Smooth muscle cell (in vitro differentiated cells): ENCODE data around the gene ARHGEF10L. TPM values are rescaled to one million over a fixed set of nuclear protein-coding genes. Genes with fewer than 3 reads are reported as not detected.

Source experiments
- DNase-seq: peaks from one replicate; lab custom pipeline; 2025; ENCODE audit not compliant: unreplicated experiment; lab: John Stamatoyannopoulos, UW
- H2AFZ ChIP-seq: fragments of 200-600 bp; sonication (generic); 2 replicates; pipeline ENCODE4 v1.6.0; 2016; ENCODE audit warnings: antibody characterized with exemption, low read depth, mild to moderate bottlenecking
- H3F3A ChIP-seq: fragments of 200-600 bp; sonication (generic); 2 replicates; pipeline ENCODE4 v1.6.0; 2017; ENCODE audit warnings: antibody characterized with exemption, low read depth
- H3K27ac ChIP-seq: fragments of 200-600 bp; sonication (generic); 2 replicates; pipeline ENCODE4 v1.5.1; 2016; ENCODE audit warnings: low read depth, mild to moderate bottlenecking
- H3K27me3 ChIP-seq: fragments of 200-600 bp; sonication (generic); 2 replicates; pipeline ENCODE4 v1.6.1; 2016; ENCODE audit warnings: low read depth, mild to moderate bottlenecking
- H3K36me3 ChIP-seq: fragments of 200-600 bp; sonication (generic); 2 replicates; pipeline ENCODE4 v1.5.1; 2016; ENCODE audit warnings: low read depth
- H3K4me1 ChIP-seq: fragments of 200-600 bp; sonication (generic); 2 replicates; pipeline ENCODE4 v1.5.1; 2016; ENCODE audit warnings: low read depth
- H3K4me2 ChIP-seq: fragments of 200-600 bp; sonication (generic); 2 replicates; pipeline ENCODE4 v1.6.0; 2016; ENCODE audit warnings: mild to moderate bottlenecking
- H3K4me3 ChIP-seq: fragments of 200-600 bp; sonication (generic); 2 replicates; pipeline ENCODE4 v1.5.1; 2016; ENCODE audit warnings: mild to moderate bottlenecking
- H3K79me2 ChIP-seq: fragments of 200-600 bp; sonication (generic); 2 replicates; pipeline ENCODE4 v1.6.0; 2016; ENCODE audit warnings: low read depth, mild to moderate bottlenecking
- H3K9ac ChIP-seq: fragments of 200-600 bp; sonication (generic); 2 replicates; pipeline ENCODE4 v1.6.0; 2016; ENCODE audit warnings: low read depth
- H3K9me3 ChIP-seq: fragments of 200-600 bp; sonication (generic); replicated peaks from 2 replicates; pipeline ENCODE4 v1.5.1; 2016; ENCODE audit warnings: low read depth
- H4K20me1 ChIP-seq: fragments of 200-600 bp; sonication (generic); 2 replicates; pipeline ENCODE4 v1.6.0; 2016; ENCODE audit warnings: low read depth
- CTCF ChIP-seq: fragments of 200-600 bp; sonication (generic); IDR thresholded peaks from 2 replicates; pipeline ENCODE4 v1.5.1; 2017; ENCODE audit warnings: borderline replicate concordance, mild to moderate bottlenecking, antibody characterized with exemption; ENCODE audit not compliant: insufficient read depth, poor library complexity, severe bottlenecking
- WGBS: methylation state at CpG from one replicate; pipeline ENCODE4 v1.1.7; 2016; ENCODE audit warnings: low lambda C conversion rate; 5-methylcytosine and 5-hydroxymethylcytosine counted together
- polyA plus RNA-seq: library from polyadenylated mRNA; unstranded; fragments of >200 nt; fragmentation: Nextera tagmentation; extraction: Ambion mirVana; gene quantifications from 2 replicates; pipeline ENCODE4 v1.2.1, GENCODE V29; 2016
- total RNA-seq: library from RNA; depleted of rRNA; stranded (reverse); fragments of >200 nt; gene quantifications from 2 replicates; pipeline ENCODE4 v1.2.3, GENCODE V29; 2014

ARHGEF10L gene
- total and polyA plus RNA-seq, 2 experiments from 2014 or later = 6.6 to 13.7 TPM

DNA sequence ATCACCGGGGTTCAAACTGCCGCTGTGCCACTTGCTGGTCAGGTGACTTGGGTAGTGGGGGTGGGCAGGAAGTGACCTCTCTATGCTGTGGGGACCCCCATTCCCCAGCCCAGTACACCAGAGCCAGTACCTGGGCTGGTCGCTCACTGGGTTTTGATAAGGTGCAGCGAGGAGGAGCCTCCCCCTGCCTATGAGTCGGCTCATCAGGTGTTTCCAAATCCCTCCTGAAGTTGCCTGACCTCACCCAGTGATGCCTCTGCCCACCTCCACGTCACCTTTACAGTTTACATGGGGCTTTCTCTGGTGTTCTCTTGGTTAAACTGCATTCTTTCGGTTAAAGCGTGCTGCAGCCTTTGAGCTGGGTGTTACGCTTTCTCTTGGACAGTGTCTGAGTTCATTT lies 58.2 kb downstream of the ARHGEF10L start:
- Histone ChIP-seq H2AFZ (no peak overlapping the region), H3K4me2 (no peak overlapping the region), H3K79me2 (no peaks in the 10 kb centered on the region), H3K4me1 (no peaks in the 10 kb centered on the region), H3K4me3 (no peak overlapping the region), H3K27me3 (no peaks in the 10 kb centered on the region), H3K27ac (no peak overlapping the region), H3K9me3 (no peaks in the 10 kb centered on the region), H3K9ac (no peak overlapping the region), H3K36me3 (no peaks in the 10 kb centered on the region), H4K20me1 (peaks cover 87% of the 10 kb centered on the region), H3F3A (no peaks in the 10 kb centered on the region)
- no peak for TF ChIP-seq CTCF
- no peak for DNase-seq
- 85% methylated on average over 9 of the region's 9 CpGs for WGBS

DNA sequence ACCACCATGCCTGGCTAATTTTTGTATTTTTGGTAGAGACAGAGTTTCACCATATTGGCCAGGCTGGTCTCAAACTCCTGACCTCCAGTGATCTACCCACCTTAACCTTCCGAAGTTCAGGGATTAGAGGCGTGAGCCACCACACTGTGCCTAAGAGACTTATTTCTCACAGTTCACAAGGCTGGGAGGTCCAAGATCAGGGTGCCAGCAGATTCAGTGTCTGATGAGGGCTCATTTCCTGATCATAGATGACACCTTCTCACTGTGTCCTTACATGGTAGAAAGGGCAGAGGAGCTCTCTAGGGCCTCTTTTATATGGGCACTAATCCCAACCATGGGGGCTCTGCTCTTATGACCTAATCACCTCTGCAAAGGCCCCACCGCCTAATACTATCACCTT lies 58.8 kb downstream of the ARHGEF10L start:
- TF ChIP-seq CTCF = no peak
- Histone ChIP-seq H3K79me2 (no peaks in the 10 kb centered on the region), H3K4me2 (no peak overlapping the region), H4K20me1 (peaks cover 84% of the 10 kb centered on the region), H3K36me3 (no peaks in the 10 kb centered on the region), H3K4me1 (no peaks in the 10 kb centered on the region), H3K9ac (no peak overlapping the region), H3K4me3 (no peak overlapping the region), H3K27ac (no peak overlapping the region), H3F3A (no peaks in the 10 kb centered on the region), H3K27me3 (no peaks in the 10 kb centered on the region), H2AFZ (no peak overlapping the region), H3K9me3 (no peaks in the 10 kb centered on the region)
- DNase-seq = no peak
- WGBS = 94% methylated on average over 3 of the region's 3 CpGs

DNA sequence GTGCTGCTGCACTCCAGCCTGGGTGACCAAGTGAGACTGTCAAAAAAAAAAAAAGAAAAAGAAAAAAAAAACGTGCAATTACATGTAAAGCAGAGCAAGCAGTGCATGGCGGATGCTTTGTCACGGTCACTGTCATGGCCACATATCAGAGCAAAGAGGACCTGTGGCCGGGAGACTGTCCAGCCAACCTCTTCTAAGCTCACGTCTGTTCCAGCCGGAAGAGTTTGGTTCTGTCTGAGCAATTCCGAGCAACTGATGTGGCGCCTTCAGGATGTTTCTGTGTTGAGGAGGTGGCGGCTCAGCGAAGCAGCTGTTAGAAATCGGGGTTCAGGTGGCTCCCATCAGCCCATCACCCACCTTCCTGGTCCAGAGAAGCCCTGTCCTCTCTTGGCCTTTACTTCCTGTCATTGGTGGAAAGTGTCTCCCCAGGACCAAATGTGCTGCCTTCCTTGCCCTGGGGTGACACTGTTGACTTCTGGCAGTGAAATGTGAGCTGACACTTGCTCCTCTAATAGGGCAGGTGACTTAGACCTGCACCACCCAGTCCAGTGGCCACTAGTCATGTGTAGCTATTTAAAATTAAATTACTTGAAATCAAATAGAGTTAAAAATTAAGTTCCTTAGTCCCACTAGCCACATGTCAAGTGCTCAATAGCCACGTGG lies 59.9 kb downstream of the ARHGEF10L start:
- TF ChIP-seq CTCF = no peak
- 94% methylated on average over 12 of the region's 12 CpGs for WGBS
- Histone ChIP-seq H3K4me3 (no peak overlapping the region), H4K20me1 (peaks cover 72% of the 10 kb centered on the region), H3K4me2 (no peak overlapping the region), H3K9me3 (no peaks in the 10 kb centered on the region), H3K4me1 (no peaks in the 10 kb centered on the region), H3K27me3 (no peaks in the 10 kb centered on the region), H3K79me2 (no peaks in the 10 kb centered on the region), H2AFZ (no peak overlapping the region), H3K36me3 (no peaks in the 10 kb centered on the region), H3F3A (no peaks in the 10 kb centered on the region), H3K9ac (no peak overlapping the region), H3K27ac (no peak overlapping the region)
- DNase-seq = no peak

- 95% methylated on average over 5 of the region's 5 CpGs for WGBS
- H3K4me2 ChIP-seq = no peak overlapping the region
- H2AFZ ChIP-seq = no peak overlapping the region
- no peak overlapping the region for H3K27ac ChIP-seq
- no peaks in the 10 kb centered on the region for H3K9me3 ChIP-seq
- peaks cover 67% of the 10 kb centered on the region for H4K20me1 ChIP-seq
- no peaks in the 10 kb centered on the region for H3F3A ChIP-seq
- no peak for TF ChIP-seq CTCF
- H3K4me1 ChIP-seq = no peaks in the 10 kb centered on the region
- no peaks in the 10 kb centered on the region for H3K36me3 ChIP-seq
- H3K27me3 ChIP-seq = no peaks in the 10 kb centered on the region
- no peak overlapping the region for H3K9ac ChIP-seq
- no peak for DNase-seq
- H3K4me3 ChIP-seq = no peak overlapping the region
- H3K79me2 ChIP-seq = no peaks in the 10 kb centered on the region
Observed at GRCh38 chr1:17599954-17600300, 60.4 kb downstream of the ARHGEF10L start.
